Mucosa of rectum (tissue), 2 donors: ENCODE data around the gene SPATA31C1.
"Not testable (repeated sequence)": the region's sequence is repeated elsewhere in the genome, so short reads cannot be mapped to it uniquely, and the experiment has no call there.

Source experiments
- H3K27ac ChIP-seq, 2 donors: one replicate each; pipeline ENCODE4 v1.7.0; 2013; ENCODE audit warnings: inconsistent platforms in 2 of 2, low read depth in 2 of 2, low read length in 2 of 2
- H3K27me3 ChIP-seq, 2 donors: one replicate each; pipeline ENCODE4 v1.7.0; 2013; ENCODE audit warnings: low read length in 2 of 2; ENCODE audit not compliant: control insufficient read depth in 2 of 2, insufficient read depth in 2 of 2
- H3K36me3 ChIP-seq, 2 donors: one replicate each; pipeline ENCODE4 v1.7.0; 2013; ENCODE audit warnings: low read length in 2 of 2; ENCODE audit not compliant: control insufficient read depth in 2 of 2, insufficient read depth in 2 of 2
- H3K4me1 ChIP-seq, 2 donors: one replicate each; pipeline ENCODE4 v1.7.0; 2013; ENCODE audit warnings: low read length in 2 of 2, mild to moderate bottlenecking in 1 of 2; ENCODE audit not compliant: control insufficient read depth in 2 of 2, insufficient read depth in 2 of 2
- H3K4me3 ChIP-seq, 2 donors: one replicate each; pipeline ENCODE4 v1.7.0; 2013; ENCODE audit warnings: low read length in 2 of 2
- H3K9ac ChIP-seq, 2 donors: one replicate each; pipeline ENCODE4 v1.7.0; 2013; ENCODE audit warnings: low read length in 2 of 2, low read depth in 1 of 2, mild to moderate bottlenecking in 1 of 2
- H3K9me3 ChIP-seq, 2 donors: one replicate each; pipeline ENCODE4 v1.7.0; 2013; ENCODE audit warnings: low read length in 2 of 2; ENCODE audit not compliant: control insufficient read depth in 2 of 2
- donor health status: healthy.
- donor health status: Normal muscosa, but diverticular disease.

Gene SPATA31C1

GRCh38 chr9:87929152-87929551 lies 11.4 kb downstream of the SPATA31C1 start:
- H3K27ac ChIP-seq, H3K9me3 ChIP-seq, H3K9ac ChIP-seq, H3K4me1 ChIP-seq, H3K4me3 ChIP-seq, H3K27me3 ChIP-seq, H3K36me3 ChIP-seq: not testable (repeated sequence)

GRCh38 chr9:87934444-87934843 lies 16.7 kb downstream of the SPATA31C1 start:
- not testable (repeated sequence) for H3K27ac ChIP-seq, H3K9me3 ChIP-seq, H3K4me3 ChIP-seq, H3K36me3 ChIP-seq, H3K9ac ChIP-seq, H3K27me3 ChIP-seq, H3K4me1 ChIP-seq

DNA sequence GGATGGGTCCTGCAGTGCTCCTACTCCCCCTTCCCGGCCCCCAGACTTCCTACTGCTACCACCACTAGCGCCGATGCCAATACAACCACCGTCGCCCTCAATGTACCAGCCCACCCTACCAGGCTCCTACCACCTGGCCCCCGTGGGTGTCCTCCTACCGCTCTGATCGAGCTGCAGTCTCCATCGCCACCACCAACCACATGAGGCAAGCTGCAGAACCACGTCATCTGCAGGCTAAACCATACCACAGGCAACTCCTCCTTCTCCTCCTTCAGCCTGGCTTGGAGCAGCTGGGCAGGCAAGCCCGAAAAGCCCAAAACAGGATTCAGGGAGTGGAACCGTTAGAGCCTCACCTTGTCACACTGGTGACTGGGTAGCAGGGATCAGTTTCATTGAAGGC lies 19.6 kb downstream of the SPATA31C1 start:
- not testable (repeated sequence) for H3K4me3 ChIP-seq, H3K9ac ChIP-seq, H3K36me3 ChIP-seq, H3K27ac ChIP-seq, H3K27me3 ChIP-seq, H3K9me3 ChIP-seq, H3K4me1 ChIP-seq

GRCh38 chr9:87937918-87938317 lies 20.2 kb downstream of the SPATA31C1 start:
- H3K9ac ChIP-seq, H3K9me3 ChIP-seq, H3K4me1 ChIP-seq, H3K36me3 ChIP-seq, H3K27ac ChIP-seq, H3K4me3 ChIP-seq, H3K27me3 ChIP-seq: not testable (repeated sequence)

- H3K36me3 ChIP-seq, H3K4me1 ChIP-seq, H3K9ac ChIP-seq, H3K9me3 ChIP-seq, H3K4me3 ChIP-seq, H3K27me3 ChIP-seq, H3K27ac ChIP-seq: not testable (repeated sequence)
These were observed 20.6 kb downstream of the SPATA31C1 start for GRCh38 chr9:87938336-87938735.

- not testable (repeated sequence) for H3K4me3 ChIP-seq, H3K9me3 ChIP-seq, H3K36me3 ChIP-seq, H3K4me1 ChIP-seq, H3K27ac ChIP-seq, H3K27me3 ChIP-seq, H3K9ac ChIP-seq
These were observed 21.3 kb downstream of the SPATA31C1 start for GRCh38 chr9:87939096-87939495.

GRCh38 chr9:87944096-87944495 lies 26.3 kb downstream of the SPATA31C1 start:
- H3K36me3 ChIP-seq, result no peaks in the 10 kb centered on the region
- no peak overlapping the region for H3K4me3 ChIP-seq
- H3K27ac ChIP-seq, result no peak overlapping the region
- no peaks in the 10 kb centered on the region for H3K27me3 ChIP-seq
- H3K4me1 ChIP-seq, result no peaks in the 10 kb centered on the region
- H3K9ac ChIP-seq, result no peak overlapping the region
- H3K9me3 ChIP-seq, result no peaks in the 10 kb centered on the region

DNA sequence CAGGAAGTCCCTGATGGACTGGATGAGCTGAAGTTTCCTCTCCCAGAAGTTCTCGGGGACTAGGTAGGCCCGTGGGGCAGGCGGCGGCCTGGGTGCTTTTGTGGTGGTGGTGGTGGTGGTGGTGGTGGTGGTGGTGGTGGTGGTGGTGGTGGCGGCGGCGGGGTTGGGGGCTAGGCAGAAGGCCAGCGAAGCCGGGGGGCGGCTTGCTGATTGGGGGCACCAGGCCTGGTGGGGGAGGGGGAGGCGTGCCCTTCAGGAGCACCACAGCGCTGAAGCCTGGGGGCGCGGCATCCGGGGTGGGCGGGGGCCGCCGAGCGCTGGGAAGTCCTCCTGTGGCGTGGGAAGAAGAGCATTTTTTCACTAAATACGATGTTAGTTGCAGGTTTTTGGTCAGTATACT lies 26.9 kb downstream of the SPATA31C1 start:
- no peak overlapping the region for H3K4me3 ChIP-seq
- H3K9me3 ChIP-seq, result no peaks in the 10 kb centered on the region
- H3K36me3 ChIP-seq, result no peaks in the 10 kb centered on the region

GRCh38 chr9:87950296-87950695 lies 32.5 kb downstream of the SPATA31C1 start:
- H3K27me3 ChIP-seq, result no peaks in the 10 kb centered on the region
- no peaks in the 10 kb centered on the region for H3K36me3 ChIP-seq
- H3K9me3 ChIP-seq, result peaks cover 0 to 3% of the 10 kb centered on the region in 2 donors
- no peak overlapping the region for H3K9ac ChIP-seq
- H3K4me3 ChIP-seq, result no peak overlapping the region
- peaks cover 0 to 3% of the 10 kb centered on the region in 2 donors for H3K4me1 ChIP-seq
- H3K27ac ChIP-seq, result no peak overlapping the region

More for the DNA sequence above, 26.9 kb downstream of the SPATA31C1 start:
- no peak overlapping the region for H3K9ac ChIP-seq
- no peaks in the 10 kb centered on the region for H3K4me1 ChIP-seq
- no peak overlapping the region for H3K27ac ChIP-seq
- H3K27me3 ChIP-seq, result no peaks in the 10 kb centered on the region

DNA sequence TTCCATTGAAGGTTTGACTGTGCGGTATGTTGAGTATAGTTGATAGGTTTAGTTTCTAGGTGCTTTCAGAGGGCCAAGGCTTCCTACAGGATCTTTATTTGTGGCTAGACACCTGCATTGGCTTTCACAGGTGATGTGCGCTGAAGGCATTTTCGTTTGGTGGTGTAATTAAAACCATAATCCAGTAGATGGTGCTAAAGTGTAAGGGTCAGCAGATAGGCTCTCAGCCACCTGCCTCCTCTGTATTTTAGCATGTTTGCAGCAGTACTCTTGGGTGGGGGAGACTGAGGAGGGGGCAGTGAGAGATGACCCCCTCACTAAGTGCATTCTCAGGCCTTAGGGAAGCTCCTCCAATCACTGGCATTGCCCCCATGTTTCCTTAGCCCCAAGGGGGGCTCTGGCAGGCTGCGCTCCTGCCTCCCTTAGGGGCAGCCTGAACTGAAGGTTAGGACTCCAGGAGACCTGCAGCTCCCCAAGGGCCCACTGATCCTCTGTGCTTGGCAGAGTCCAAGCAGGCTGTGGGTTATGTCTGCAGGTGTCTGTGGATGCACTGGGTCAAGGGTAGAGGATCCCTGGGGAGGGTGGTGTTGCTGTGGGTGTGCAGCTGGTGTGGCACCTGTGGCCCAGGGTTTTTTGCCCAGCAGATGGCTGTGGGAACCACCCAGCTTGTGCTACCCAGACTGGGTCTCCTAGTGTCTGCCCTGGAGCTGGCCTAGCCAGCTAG lies 33.2 kb downstream of the SPATA31C1 start:
- Histone ChIP-seq H3K4me3 (no peak overlapping the region), H3K9me3 (peaks cover 0 to 3% of the 10 kb centered on the region in 2 donors), H3K27ac (no peak overlapping the region), H3K36me3 (no peaks in the 10 kb centered on the region), H3K27me3 (no peaks in the 10 kb centered on the region), H3K4me1 (peaks cover 0 to 3% of the 10 kb centered on the region in 2 donors), H3K9ac (no peak overlapping the region)

GRCh38 chr9:87954230-87954629 lies 36.5 kb downstream of the SPATA31C1 start:
- Histone ChIP-seq H3K27ac (peak overlapping the region in 1 of 2 donors; percentile 33), H3K27me3 (no peaks in the 10 kb centered on the region), H3K9ac (no peak overlapping the region), H3K9me3 (peaks cover 0 to 3% of the 10 kb centered on the region in 2 donors), H3K4me1 (peaks cover 0 to 3% of the 10 kb centered on the region in 2 donors), H3K4me3 (peak overlapping the region in 1 of 2 donors; percentile 20), H3K36me3 (no peaks in the 10 kb centered on the region)
